Sigmoid colon (tissue), 4 donors: Measurements from ENCODE around the gene SPATA13.

ENCODE experiments used
- CTCF ChIP-seq, 4 experiments: fragments of 450-650 bp in 3 of 4; fragments of 200-600 bp in 1 of 4; IDR thresholded peaks; one replicate each; pipeline ENCODE4 v1.5.1; 2016 to 2019; ENCODE audit warnings: antibody characterized with exemption in 4 of 4, mild to moderate bottlenecking in 3 of 4, moderate library complexity in 2 of 4
- EP300 ChIP-seq, 4 donors: sonication (generic); formaldehyde crosslinking; IDR thresholded peaks; one replicate each; pipeline ENCODE4 v1.6.1; 2017; ENCODE audit warnings: antibody characterized with exemption in 4 of 4
- POLR2A ChIP-seq, 2 donors: fragments of 450-650 bp; IDR thresholded peaks; one replicate each; pipeline ENCODE4 v1.6.1; 2016; ENCODE audit warnings: antibody characterized with exemption in 2 of 2, mild to moderate bottlenecking in 2 of 2, moderate library complexity in 2 of 2
- POLR2AphosphoS5 ChIP-seq, 4 donors: sonication (generic); formaldehyde crosslinking; IDR thresholded peaks; one replicate each; pipeline ENCODE4 v1.6.1; 2017; ENCODE audit warnings: antibody characterized with exemption in 4 of 4

- TF ChIP-seq POLR2A (IDR thresholded peaks at IDR 0.05) (no peak), CTCF (IDR thresholded peaks at IDR 0.05) (no peak), POLR2AphosphoS5 (IDR thresholded peaks at IDR 0.05) (no peak), EP300 (IDR thresholded peaks at IDR 0.05) (no peak)
Observed at GRCh38 chr13:24301911-24302310, 141.4 kb downstream of the SPATA13 start.
